ENCODE results near the gene LAMA3.

Gene LAMA3

DNA sequence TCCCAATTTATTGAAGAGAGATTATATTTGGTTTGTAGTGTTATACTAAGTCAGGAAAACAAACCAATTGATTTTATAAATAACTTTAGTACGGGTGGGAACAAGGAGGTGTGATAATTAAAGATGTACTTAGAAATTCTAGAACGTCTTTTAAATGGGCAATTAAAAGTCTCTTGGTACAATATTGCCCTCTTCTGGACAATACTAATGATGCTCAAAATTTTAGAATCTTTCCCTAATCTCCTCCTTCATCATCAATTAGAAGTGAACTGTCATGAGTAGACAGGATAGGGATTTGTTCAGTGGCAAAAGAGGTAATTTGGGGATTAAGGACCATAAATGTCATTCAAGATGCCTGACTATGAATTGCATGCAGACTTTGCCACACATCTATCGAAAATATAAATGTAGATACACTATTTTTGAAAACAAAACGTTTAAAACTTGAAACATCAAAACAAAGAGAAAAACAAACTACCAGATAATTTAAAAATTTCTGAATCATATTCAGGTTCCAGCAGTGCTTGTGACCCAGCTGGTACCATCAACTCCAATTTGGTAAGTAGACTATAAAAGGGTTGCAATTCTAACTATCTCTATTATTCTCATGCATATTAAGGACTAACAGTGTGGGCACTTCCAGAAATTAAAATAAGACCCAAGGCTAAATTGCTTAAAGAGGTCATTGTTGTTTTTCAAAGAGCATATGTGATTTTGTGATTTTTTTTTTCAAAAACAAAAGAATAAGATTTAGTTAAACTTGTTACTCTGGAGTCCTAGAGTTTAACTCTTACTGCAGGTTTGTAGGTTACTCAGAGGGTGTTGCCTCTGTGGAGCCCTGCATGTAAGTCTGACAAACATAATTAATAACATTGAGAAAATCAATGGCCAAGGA lies 123.5 kb downstream of the LAMA3 start:
- Histone ChIP-seq H3K9ac (ENCODE audit: low read depth in 1 of 2, low read length in 2 of 2) (no peak overlapping the region), H3K4me1 (ENCODE audit: control insufficient read depth in 1 of 2, insufficient read depth in 2 of 2, low read length in 2 of 2) (peaks cover 0 to 6% of the 10 kb centered on the region in 2 donors), H3K36me3 (ENCODE audit: control insufficient read depth in 1 of 2, insufficient read depth in 2 of 2, low read length in 2 of 2) (no peaks in the 10 kb centered on the region), H3K27ac (ENCODE audit: low read depth, low read length) (no peak overlapping the region), H3K27me3 (ENCODE audit: control insufficient read depth in 1 of 2, insufficient read depth in 2 of 2, low read length in 2 of 2) (no peaks in the 10 kb centered on the region), H3K4me3 (ENCODE audit: low read depth in 1 of 2, low read length in 2 of 2) (no peak overlapping the region), H3K9me3 (ENCODE audit: control insufficient read depth in 1 of 2, low read length in 2 of 2) (no peaks in the 10 kb centered on the region)

DNA sequence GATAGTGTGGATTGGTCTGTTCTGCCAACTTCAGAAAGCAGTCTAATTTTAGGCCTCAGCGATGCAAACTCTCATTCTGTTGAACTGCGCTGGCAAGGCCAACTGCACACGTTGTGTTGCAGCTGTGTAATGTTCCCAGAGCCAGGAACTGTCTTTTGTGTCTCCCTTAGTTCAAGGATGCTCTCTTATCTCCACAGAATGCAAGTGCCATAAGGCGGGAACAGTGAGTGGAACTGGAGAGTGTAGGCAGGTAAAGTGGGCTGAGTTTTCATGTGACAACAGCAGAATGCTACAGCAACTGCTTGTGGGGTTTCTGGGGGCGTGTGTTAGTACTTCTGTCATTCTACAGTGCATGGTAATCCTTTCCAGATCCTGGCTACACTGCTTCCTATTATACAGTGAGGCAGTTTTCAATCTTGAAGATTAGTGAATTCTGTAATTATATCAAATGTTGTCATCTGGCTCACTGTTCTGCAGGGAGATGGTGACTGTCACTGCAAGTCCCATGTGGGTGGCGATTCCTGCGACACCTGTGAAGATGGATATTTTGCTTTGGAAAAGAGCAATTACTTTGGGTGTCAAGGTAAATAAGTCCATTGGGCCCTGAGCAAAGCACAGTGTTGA lies 125.8 kb downstream of the LAMA3 start:
- H3K4me1 ChIP-seq (ENCODE audit: control insufficient read depth in 1 of 2, insufficient read depth in 2 of 2, low read length in 2 of 2), result peaks cover 0 to 6% of the 10 kb centered on the region in 2 donors
- H3K36me3 ChIP-seq (ENCODE audit: control insufficient read depth in 1 of 2, insufficient read depth in 2 of 2, low read length in 2 of 2), result no peaks in the 10 kb centered on the region
- H3K9ac ChIP-seq (ENCODE audit: low read depth in 1 of 2, low read length in 2 of 2), result no peak overlapping the region
- no peak overlapping the region for H3K4me3 ChIP-seq (ENCODE audit: low read depth in 1 of 2, low read length in 2 of 2)
- H3K27ac ChIP-seq (ENCODE audit: low read depth, low read length), result no peak overlapping the region
- H3K9me3 ChIP-seq (ENCODE audit: control insufficient read depth in 1 of 2, low read length in 2 of 2), result no peaks in the 10 kb centered on the region
- H3K27me3 ChIP-seq (ENCODE audit: control insufficient read depth in 1 of 2, insufficient read depth in 2 of 2, low read length in 2 of 2), result no peaks in the 10 kb centered on the region

DNA sequence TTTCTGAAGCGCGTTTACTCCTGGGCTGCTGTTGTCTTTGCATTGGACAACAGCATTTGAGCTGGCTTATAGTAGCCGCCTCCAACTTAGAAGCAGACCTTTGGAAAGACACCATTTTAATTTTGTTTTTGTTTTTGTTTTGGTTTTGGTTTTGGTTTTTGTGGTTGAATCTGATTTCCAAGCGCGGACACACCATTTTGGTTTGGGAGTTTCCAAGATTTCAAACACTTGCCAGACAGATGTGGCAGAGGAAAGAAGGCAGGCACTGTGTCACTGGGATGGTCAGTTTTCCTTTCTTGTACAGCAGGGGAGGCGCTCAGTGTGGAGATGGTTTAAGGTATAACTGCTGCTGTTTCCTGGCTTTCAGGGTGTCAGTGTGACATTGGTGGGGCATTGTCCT lies 126.8 kb downstream of the LAMA3 start:
- peaks cover 0 to 6% of the 10 kb centered on the region in 2 donors for H3K4me1 ChIP-seq (ENCODE audit: control insufficient read depth in 1 of 2, insufficient read depth in 2 of 2, low read length in 2 of 2)
- H3K36me3 ChIP-seq (ENCODE audit: control insufficient read depth in 1 of 2, insufficient read depth in 2 of 2, low read length in 2 of 2), result no peaks in the 10 kb centered on the region
- H3K27me3 ChIP-seq (ENCODE audit: control insufficient read depth in 1 of 2, insufficient read depth in 2 of 2, low read length in 2 of 2), result no peaks in the 10 kb centered on the region
- H3K27ac ChIP-seq (ENCODE audit: low read depth, low read length), result no peak overlapping the region
- no peaks in the 10 kb centered on the region for H3K9me3 ChIP-seq (ENCODE audit: control insufficient read depth in 1 of 2, low read length in 2 of 2)
- no peak overlapping the region for H3K9ac ChIP-seq (ENCODE audit: low read depth in 1 of 2, low read length in 2 of 2)
- H3K4me3 ChIP-seq (ENCODE audit: low read depth in 1 of 2, low read length in 2 of 2), result no peak overlapping the region

DNA sequence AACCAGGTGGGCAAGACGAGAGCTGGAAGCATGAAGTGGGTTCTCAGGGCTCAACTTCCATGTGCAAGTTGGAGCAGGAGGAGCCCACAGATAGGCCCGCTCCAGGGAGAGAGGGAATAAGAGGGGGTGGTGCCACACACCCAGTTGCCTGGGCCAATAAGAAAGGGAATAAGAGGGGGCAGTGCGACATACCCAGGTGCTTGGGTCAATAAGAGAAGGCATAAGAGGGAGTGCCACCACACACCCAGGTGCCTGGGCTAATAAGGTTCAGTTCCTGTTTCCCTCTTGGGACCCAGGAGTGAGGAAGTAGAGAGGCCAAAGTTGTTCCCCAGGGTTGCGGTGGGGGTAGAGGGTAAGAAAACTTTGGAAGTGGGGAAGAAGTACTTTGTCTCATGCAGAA lies 127.5 kb downstream of the LAMA3 start:
- H3K36me3 ChIP-seq (ENCODE audit: control insufficient read depth in 1 of 2, insufficient read depth in 2 of 2, low read length in 2 of 2), result no peaks in the 10 kb centered on the region
- H3K27ac ChIP-seq (ENCODE audit: low read depth, low read length), result no peak overlapping the region
- no peaks in the 10 kb centered on the region for H3K27me3 ChIP-seq (ENCODE audit: control insufficient read depth in 1 of 2, insufficient read depth in 2 of 2, low read length in 2 of 2)
- no peak overlapping the region for H3K9ac ChIP-seq (ENCODE audit: low read depth in 1 of 2, low read length in 2 of 2)
- H3K4me3 ChIP-seq (ENCODE audit: low read depth in 1 of 2, low read length in 2 of 2), result no peak overlapping the region
- peaks cover 0 to 6% of the 10 kb centered on the region in 2 donors for H3K4me1 ChIP-seq (ENCODE audit: control insufficient read depth in 1 of 2, insufficient read depth in 2 of 2, low read length in 2 of 2)
- H3K9me3 ChIP-seq (ENCODE audit: control insufficient read depth in 1 of 2, low read length in 2 of 2), result no peaks in the 10 kb centered on the region

DNA sequence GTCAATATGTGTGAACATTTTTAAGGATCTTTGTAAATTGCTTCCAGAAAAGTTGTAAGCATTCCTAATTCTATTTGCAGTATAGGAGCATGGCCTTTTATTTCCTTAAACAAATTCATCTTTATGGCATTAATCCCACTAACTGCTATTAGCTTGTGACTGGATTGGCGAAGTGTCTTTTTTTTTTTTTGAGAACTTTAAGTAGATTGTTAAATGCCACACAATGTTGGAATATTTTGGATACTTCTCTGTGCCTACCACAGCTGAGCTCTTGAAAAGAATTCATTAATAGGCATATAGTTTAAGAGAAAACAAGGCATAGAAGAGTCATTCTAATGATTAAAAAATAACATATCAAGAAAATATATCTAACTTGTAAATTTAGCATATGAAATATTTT lies 129.7 kb downstream of the LAMA3 start:
- Histone ChIP-seq H3K4me1 (ENCODE audit: control insufficient read depth in 1 of 2, insufficient read depth in 2 of 2, low read length in 2 of 2) (peaks cover 0 to 6% of the 10 kb centered on the region in 2 donors), H3K27me3 (ENCODE audit: control insufficient read depth in 1 of 2, insufficient read depth in 2 of 2, low read length in 2 of 2) (no peaks in the 10 kb centered on the region), H3K36me3 (ENCODE audit: control insufficient read depth in 1 of 2, insufficient read depth in 2 of 2, low read length in 2 of 2) (no peaks in the 10 kb centered on the region), H3K9me3 (ENCODE audit: control insufficient read depth in 1 of 2, low read length in 2 of 2) (no peaks in the 10 kb centered on the region), H3K9ac (ENCODE audit: low read depth in 1 of 2, low read length in 2 of 2) (no peak overlapping the region), H3K4me3 (ENCODE audit: low read depth in 1 of 2, low read length in 2 of 2) (no peak overlapping the region), H3K27ac (ENCODE audit: low read depth, low read length) (no peak overlapping the region)

DNA sequence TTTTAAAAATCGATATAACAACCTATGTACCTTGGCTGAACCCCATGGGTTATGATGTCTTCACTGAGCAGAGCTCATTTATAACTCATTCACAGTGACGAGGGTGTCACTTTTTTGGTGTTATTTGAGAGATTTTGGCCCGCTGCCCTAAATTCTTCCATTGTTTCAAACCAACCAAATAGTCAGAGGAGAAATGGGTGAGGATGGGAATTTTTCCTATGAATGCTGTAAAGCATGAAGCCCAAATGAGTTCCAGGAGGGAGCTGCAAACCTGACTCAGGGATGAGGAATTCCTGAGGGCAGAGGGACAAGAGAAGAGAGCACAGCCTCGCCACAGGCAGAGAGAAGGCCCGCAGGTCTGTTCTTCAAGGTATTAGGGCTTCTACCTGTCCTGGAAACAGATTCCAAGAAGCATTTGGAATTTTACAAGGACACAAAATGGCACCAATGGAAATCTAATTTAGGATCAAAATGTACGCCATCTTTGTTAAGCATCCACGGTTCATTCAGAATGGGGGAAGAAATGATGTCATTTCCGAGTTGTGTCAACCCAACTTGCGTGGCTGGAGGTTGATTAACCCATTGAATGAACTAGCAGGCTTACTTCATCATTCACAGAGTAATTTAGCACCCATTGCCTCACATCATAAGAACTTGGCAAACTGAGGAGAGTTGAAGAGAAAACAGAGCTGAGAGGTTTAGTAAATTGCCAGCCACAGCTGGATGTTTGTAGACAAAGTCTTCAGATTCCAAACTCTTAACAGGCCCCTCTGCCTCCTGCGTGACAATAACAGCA lies 133.5 kb downstream of the LAMA3 start:
- H3K36me3 ChIP-seq (ENCODE audit: control insufficient read depth in 1 of 2, insufficient read depth in 2 of 2, low read length in 2 of 2), result no peaks in the 10 kb centered on the region
- no peaks in the 10 kb centered on the region for H3K27me3 ChIP-seq (ENCODE audit: control insufficient read depth in 1 of 2, insufficient read depth in 2 of 2, low read length in 2 of 2)
- no peak overlapping the region for H3K4me3 ChIP-seq (ENCODE audit: low read depth in 1 of 2, low read length in 2 of 2)
- H3K9me3 ChIP-seq (ENCODE audit: control insufficient read depth in 1 of 2, low read length in 2 of 2), result no peaks in the 10 kb centered on the region
- H3K4me1 ChIP-seq (ENCODE audit: control insufficient read depth in 1 of 2, insufficient read depth in 2 of 2, low read length in 2 of 2), result no peaks in the 10 kb centered on the region
- no peak overlapping the region for H3K27ac ChIP-seq (ENCODE audit: low read depth, low read length)
- H3K9ac ChIP-seq (ENCODE audit: low read depth in 1 of 2, low read length in 2 of 2), result no peak overlapping the region

DNA sequence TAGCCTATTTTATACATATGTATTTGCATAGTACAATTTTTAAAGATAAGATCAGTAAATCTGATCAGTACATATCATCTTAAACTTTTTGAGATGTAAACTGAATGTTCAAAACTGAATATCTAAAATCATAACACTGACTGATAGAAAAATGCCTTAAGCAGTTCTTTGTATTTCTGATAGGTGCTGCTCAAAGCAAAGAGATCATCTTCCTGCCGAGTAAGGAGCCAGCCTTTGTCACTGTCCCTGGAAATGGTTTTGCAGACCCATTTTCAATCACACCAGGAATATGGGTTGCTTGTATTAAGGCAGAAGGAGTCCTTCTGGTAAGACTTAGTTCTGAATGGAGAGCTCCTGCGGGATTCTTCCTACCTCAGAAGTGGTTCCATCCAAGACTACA lies 135.0 kb downstream of the LAMA3 start:
- Histone ChIP-seq H3K4me3 (ENCODE audit: low read depth in 1 of 2, low read length in 2 of 2) (no peak overlapping the region), H3K4me1 (ENCODE audit: control insufficient read depth in 1 of 2, insufficient read depth in 2 of 2, low read length in 2 of 2) (peaks cover 0 to 8% of the 10 kb centered on the region in 2 donors), H3K27me3 (ENCODE audit: control insufficient read depth in 1 of 2, insufficient read depth in 2 of 2, low read length in 2 of 2) (no peaks in the 10 kb centered on the region), H3K9me3 (ENCODE audit: control insufficient read depth in 1 of 2, low read length in 2 of 2) (no peaks in the 10 kb centered on the region), H3K27ac (ENCODE audit: low read depth, low read length) (no peak overlapping the region), H3K9ac (ENCODE audit: low read depth in 1 of 2, low read length in 2 of 2) (no peak overlapping the region), H3K36me3 (ENCODE audit: control insufficient read depth in 1 of 2, insufficient read depth in 2 of 2, low read length in 2 of 2) (no peaks in the 10 kb centered on the region)

DNA sequence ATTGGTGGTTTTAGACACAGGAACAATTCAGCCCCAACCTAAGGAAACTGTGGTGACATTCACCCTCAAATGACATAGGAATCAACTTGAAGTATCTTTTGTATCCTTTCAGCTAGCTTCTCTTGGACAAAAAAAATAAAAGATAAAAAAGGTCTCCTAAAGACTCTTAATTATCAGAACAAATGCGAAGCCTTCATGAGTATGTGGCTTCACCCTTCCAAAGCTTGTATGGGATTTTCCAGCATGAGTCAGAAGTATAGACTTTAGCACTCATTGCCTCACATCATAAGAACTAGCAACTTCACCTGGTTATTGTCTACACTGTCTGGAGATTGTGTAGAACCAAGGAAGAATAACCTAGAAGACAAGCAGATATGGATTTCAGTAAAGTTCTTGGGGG lies 135.4 kb downstream of the LAMA3 start:
- H3K9me3 ChIP-seq (ENCODE audit: control insufficient read depth in 1 of 2, low read length in 2 of 2), result no peaks in the 10 kb centered on the region
- no peaks in the 10 kb centered on the region for H3K27me3 ChIP-seq (ENCODE audit: control insufficient read depth in 1 of 2, insufficient read depth in 2 of 2, low read length in 2 of 2)
- H3K9ac ChIP-seq (ENCODE audit: low read depth in 1 of 2, low read length in 2 of 2), result no peak overlapping the region
- H3K27ac ChIP-seq (ENCODE audit: low read depth, low read length), result no peak overlapping the region
- H3K36me3 ChIP-seq (ENCODE audit: control insufficient read depth in 1 of 2, insufficient read depth in 2 of 2, low read length in 2 of 2), result no peaks in the 10 kb centered on the region
- H3K4me1 ChIP-seq (ENCODE audit: control insufficient read depth in 1 of 2, insufficient read depth in 2 of 2, low read length in 2 of 2), result peaks cover 0 to 10% of the 10 kb centered on the region in 2 donors
- H3K4me3 ChIP-seq (ENCODE audit: low read depth in 1 of 2, low read length in 2 of 2), result no peak overlapping the region

DNA sequence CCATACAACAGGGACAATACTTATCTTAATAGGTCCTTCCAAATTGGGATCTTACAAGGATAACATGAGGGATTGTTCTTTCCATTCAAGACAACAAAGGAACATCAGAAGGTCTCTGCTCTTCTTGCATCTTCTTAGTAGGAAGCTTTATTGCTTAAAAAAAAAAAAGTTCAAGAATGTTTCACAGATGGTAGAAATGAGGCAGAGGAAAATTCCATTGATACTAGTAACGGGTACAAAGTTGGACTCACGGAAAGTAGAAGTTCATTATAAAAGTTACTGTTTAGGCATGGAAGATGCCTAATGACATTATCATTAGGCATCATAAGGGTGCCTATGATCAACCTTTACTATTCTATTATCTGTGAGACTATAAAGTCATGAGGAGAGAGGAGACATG lies 136.2 kb downstream of the LAMA3 start:
- Histone ChIP-seq H3K27me3 (ENCODE audit: control insufficient read depth in 1 of 2, insufficient read depth in 2 of 2, low read length in 2 of 2) (no peaks in the 10 kb centered on the region), H3K27ac (ENCODE audit: low read depth, low read length) (no peak overlapping the region), H3K4me1 (ENCODE audit: control insufficient read depth in 1 of 2, insufficient read depth in 2 of 2, low read length in 2 of 2) (peaks cover 0 to 10% of the 10 kb centered on the region in 2 donors), H3K4me3 (ENCODE audit: low read depth in 1 of 2, low read length in 2 of 2) (no peak overlapping the region), H3K9me3 (ENCODE audit: control insufficient read depth in 1 of 2, low read length in 2 of 2) (no peaks in the 10 kb centered on the region), H3K36me3 (ENCODE audit: control insufficient read depth in 1 of 2, insufficient read depth in 2 of 2, low read length in 2 of 2) (no peaks in the 10 kb centered on the region), H3K9ac (ENCODE audit: low read depth in 1 of 2, low read length in 2 of 2) (no peak overlapping the region)

DNA sequence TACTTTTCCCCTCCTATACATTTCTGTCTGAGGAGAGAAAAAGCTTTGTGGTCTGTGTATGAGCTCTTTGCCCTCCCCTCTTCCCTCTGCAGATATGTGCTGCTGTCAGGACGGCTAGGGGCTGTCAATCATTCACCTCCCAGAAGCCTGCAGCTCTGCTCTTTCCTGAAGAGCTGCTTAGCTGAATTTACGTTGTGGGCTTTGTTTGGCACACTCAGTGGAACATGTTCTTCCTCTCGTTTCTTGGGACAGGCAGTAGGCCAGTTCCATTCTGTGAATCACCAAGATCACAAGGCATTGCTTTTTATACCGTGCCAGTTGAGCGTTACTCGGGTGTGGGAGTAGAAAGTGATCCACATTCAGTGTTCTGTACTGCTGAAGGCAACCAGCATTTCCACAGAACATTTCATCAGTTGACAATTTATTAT lies 136.7 kb downstream of the LAMA3 start:
- no peak overlapping the region for H3K4me3 ChIP-seq (ENCODE audit: low read depth in 1 of 2, low read length in 2 of 2)
- no peaks in the 10 kb centered on the region for H3K36me3 ChIP-seq (ENCODE audit: control insufficient read depth in 1 of 2, insufficient read depth in 2 of 2, low read length in 2 of 2)
- no peaks in the 10 kb centered on the region for H3K9me3 ChIP-seq (ENCODE audit: control insufficient read depth in 1 of 2, low read length in 2 of 2)
- H3K9ac ChIP-seq (ENCODE audit: low read depth in 1 of 2, low read length in 2 of 2), result no peak overlapping the region
- H3K27ac ChIP-seq (ENCODE audit: low read depth, low read length), result no peak overlapping the region
- no peaks in the 10 kb centered on the region for H3K27me3 ChIP-seq (ENCODE audit: control insufficient read depth in 1 of 2, insufficient read depth in 2 of 2, low read length in 2 of 2)
- H3K4me1 ChIP-seq (ENCODE audit: control insufficient read depth in 1 of 2, insufficient read depth in 2 of 2, low read length in 2 of 2), result peaks cover 0 to 10% of the 10 kb centered on the region in 2 donors

Measured in duodenal mucosa (tissue), 2 donors.